ENCODE measurements around the gene KIF5C. TPM values are rescaled to one million over a fixed set of nuclear protein-coding genes. Genes with fewer than 3 reads are reported as not detected.

KIF5C gene
- total RNA-seq, 2 experiments from 2014 or later, result 8.1 to 22.2 TPM

DNA sequence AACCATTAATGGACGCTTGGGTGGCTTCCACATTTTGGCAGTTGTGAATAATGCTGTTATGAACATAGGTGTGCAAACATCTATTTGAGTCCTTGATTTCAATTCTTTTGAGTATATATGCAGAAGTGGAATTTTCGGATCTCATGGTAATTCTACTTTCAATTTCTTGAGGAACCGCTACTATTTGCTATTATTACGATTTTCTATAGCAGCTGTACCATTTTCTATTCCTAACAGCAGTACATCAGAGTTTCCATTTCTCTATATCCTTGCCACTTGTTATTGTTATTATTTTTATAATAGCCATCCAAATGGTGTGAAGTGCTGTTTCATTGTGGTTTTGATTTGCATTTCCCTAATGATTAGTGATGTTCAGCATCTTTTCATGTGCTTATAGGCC lies 69.5 kb downstream of the KIF5C start:
- POLR2A ChIA-PET, result no interaction called here
- no peaks in the 10 kb centered on the region for H3K79me2 ChIP-seq (ENCODE audit: insufficient read depth, low read depth, low read length)
- no peaks in the 10 kb centered on the region for H3K9me3 ChIP-seq (ENCODE audit: low read length)
- H3K4me2 ChIP-seq (ENCODE audit: low read length), result no peak overlapping the region
- no peak overlapping the region for H2AFZ ChIP-seq (ENCODE audit: low read length)
- no peaks in the 10 kb centered on the region for H3K9me2 ChIP-seq (ENCODE audit: insufficient read depth, low read length)
- no TSS peak for BruUV-seq (replicated peaks)
- no peaks in the 10 kb centered on the region for H4K20me1 ChIP-seq (ENCODE audit: insufficient read depth, low read length)
- H3K27ac ChIP-seq (ENCODE audit: low read depth, low read length, poor library complexity, severe bottlenecking), result no peak overlapping the region
- no peak for DNase-seq (ENCODE audit: low spot score)
- H3K36me3 ChIP-seq (ENCODE audit: insufficient read depth, low read length), result peaks cover 25% of the 10 kb centered on the region
- CTCF ChIA-PET (ENCODE audit: unreplicated experiment), result no interaction called here
- H3K4me3 ChIP-seq (ENCODE audit: low read depth, low read length, poor library complexity, severe bottlenecking), result no peak overlapping the region
- TF ChIP-seq, protein P1, sequence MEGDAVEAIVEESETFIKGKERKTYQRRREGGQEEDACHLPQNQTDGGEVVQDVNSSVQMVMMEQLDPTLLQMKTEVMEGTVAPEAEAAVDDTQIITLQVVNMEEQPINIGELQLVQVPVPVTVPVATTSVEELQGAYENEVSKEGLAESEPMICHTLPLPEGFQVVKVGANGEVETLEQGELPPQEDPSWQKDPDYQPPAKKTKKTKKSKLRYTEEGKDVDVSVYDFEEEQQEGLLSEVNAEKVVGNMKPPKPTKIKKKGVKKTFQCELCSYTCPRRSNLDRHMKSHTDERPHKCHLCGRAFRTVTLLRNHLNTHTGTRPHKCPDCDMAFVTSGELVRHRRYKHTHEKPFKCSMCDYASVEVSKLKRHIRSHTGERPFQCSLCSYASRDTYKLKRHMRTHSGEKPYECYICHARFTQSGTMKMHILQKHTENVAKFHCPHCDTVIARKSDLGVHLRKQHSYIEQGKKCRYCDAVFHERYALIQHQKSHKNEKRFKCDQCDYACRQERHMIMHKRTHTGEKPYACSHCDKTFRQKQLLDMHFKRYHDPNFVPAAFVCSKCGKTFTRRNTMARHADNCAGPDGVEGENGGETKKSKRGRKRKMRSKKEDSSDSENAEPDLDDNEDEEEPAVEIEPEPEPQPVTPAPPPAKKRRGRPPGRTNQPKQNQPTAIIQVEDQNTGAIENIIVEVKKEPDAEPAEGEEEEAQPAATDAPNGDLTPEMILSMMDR (conservative IDR thresholded peaks at IDR 0.05; ENCODE audit: low read length), result no peak
- no peak for TF ChIP-seq EZH2phosphoT487 (IDR thresholded peaks at IDR 0.05; ENCODE audit: borderline replicate concordance, low read depth, low read length)
- intact Hi-C loops (cut with micrococcal nuclease; ENCODE audit: unreplicated experiment), result no loop called here
- no peaks in the 10 kb centered on the region for H3K4me1 ChIP-seq (ENCODE audit: insufficient read depth, low read length, poor library complexity, severe bottlenecking)

DNA sequence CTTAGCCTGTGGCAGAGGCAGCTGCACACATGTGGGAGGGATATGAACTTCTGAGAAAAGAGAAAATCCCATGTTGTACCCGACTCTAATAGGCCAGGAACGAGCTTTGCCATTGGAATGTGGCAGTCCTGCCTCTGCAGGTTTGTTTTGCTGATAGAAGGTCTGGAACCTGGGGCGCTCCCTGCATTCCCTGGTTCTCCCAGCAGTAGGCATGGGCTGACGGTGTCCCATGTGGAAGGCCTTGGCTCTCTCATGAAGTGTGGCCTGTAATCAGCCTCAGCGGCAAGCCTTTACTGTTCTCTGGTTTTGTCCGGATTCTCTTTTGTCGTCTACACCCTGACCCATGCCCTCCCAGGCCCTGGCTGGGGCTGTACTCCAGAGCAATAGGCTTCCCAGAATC lies 72.3 kb downstream of the KIF5C start:
- H3K4me3 ChIP-seq (ENCODE audit: low read depth, low read length, poor library complexity, severe bottlenecking), result no peak overlapping the region
- H4K20me1 ChIP-seq (ENCODE audit: insufficient read depth, low read length), result no peaks in the 10 kb centered on the region
- no peaks in the 10 kb centered on the region for H3K9me2 ChIP-seq (ENCODE audit: insufficient read depth, low read length)
- BruUV-seq (replicated peaks), result no TSS peak
- H2AFZ ChIP-seq (ENCODE audit: low read length), result no peak overlapping the region
- ChIA-PET POLR2A (no interaction called here), CTCF (ENCODE audit: unreplicated experiment) (no interaction called here)
- H3K79me2 ChIP-seq (ENCODE audit: insufficient read depth, low read depth, low read length), result no peaks in the 10 kb centered on the region
- intact Hi-C loops (cut with micrococcal nuclease; ENCODE audit: unreplicated experiment), result no loop called here
- no peak for DNase-seq (ENCODE audit: low spot score)
- no peaks in the 10 kb centered on the region for H3K9me3 ChIP-seq (ENCODE audit: low read length)
- no peak overlapping the region for H3K27ac ChIP-seq (ENCODE audit: low read depth, low read length, poor library complexity, severe bottlenecking)
- peaks cover 40% of the 10 kb centered on the region for H3K36me3 ChIP-seq (ENCODE audit: insufficient read depth, low read length)
- no peak overlapping the region for H3K4me2 ChIP-seq (ENCODE audit: low read length)
- TF ChIP-seq, protein P1 (conservative IDR thresholded peaks at IDR 0.05; ENCODE audit: low read length), result no peak
- no peak for TF ChIP-seq EZH2phosphoT487 (IDR thresholded peaks at IDR 0.05; ENCODE audit: borderline replicate concordance, low read depth, low read length)
- H3K4me1 ChIP-seq (ENCODE audit: insufficient read depth, low read length, poor library complexity, severe bottlenecking), result no peaks in the 10 kb centered on the region

GRCh38 chr2:148948868-148949267 lies 73.8 kb downstream of the KIF5C start:
- no peak for DNase-seq (ENCODE audit: low spot score)
- no peaks in the 10 kb centered on the region for H3K79me2 ChIP-seq (ENCODE audit: insufficient read depth, low read depth, low read length)
- TF ChIP-seq, protein P1 (conservative IDR thresholded peaks at IDR 0.05; ENCODE audit: low read length), result no peak
- TF ChIP-seq EZH2phosphoT487 (IDR thresholded peaks at IDR 0.05; ENCODE audit: borderline replicate concordance, low read depth, low read length), result no peak
- intact Hi-C loops (cut with micrococcal nuclease; ENCODE audit: unreplicated experiment), result no loop called here
- no peak overlapping the region for H2AFZ ChIP-seq (ENCODE audit: low read length)
- CTCF ChIA-PET (ENCODE audit: unreplicated experiment), result no interaction called here
- BruUV-seq (replicated peaks), result no TSS peak
- H3K27ac ChIP-seq (ENCODE audit: low read depth, low read length, poor library complexity, severe bottlenecking), result no peak overlapping the region
- no peaks in the 10 kb centered on the region for H4K20me1 ChIP-seq (ENCODE audit: insufficient read depth, low read length)
- H3K4me2 ChIP-seq (ENCODE audit: low read length), result no peak overlapping the region
- no peaks in the 10 kb centered on the region for H3K9me3 ChIP-seq (ENCODE audit: low read length)
- no peak overlapping the region for H3K4me3 ChIP-seq (ENCODE audit: low read depth, low read length, poor library complexity, severe bottlenecking)
- no peaks in the 10 kb centered on the region for H3K9me2 ChIP-seq (ENCODE audit: insufficient read depth, low read length)
- peaks cover 41% of the 10 kb centered on the region for H3K36me3 ChIP-seq (ENCODE audit: insufficient read depth, low read length)
- POLR2A ChIA-PET, result interaction anchor here (0.5 kb wide), 1 partner anchor 250 kb away, joined by 3 read pairs; no protein-coding TSS in a partner anchor
- H3K4me1 ChIP-seq (ENCODE audit: insufficient read depth, low read length, poor library complexity, severe bottlenecking), result no peaks in the 10 kb centered on the region

All from OCI-LY7 (cell line).